ENCODE measurements around the gene ESR1. TPM values are rescaled to one million over a fixed set of nuclear protein-coding genes. Genes with fewer than 3 reads are reported as not detected.

Gene ESR1
- total and polyA plus RNA-seq, 7 experiments from 2014 or later = 0.59 to 5.2 (median 2.8) TPM

DNA sequence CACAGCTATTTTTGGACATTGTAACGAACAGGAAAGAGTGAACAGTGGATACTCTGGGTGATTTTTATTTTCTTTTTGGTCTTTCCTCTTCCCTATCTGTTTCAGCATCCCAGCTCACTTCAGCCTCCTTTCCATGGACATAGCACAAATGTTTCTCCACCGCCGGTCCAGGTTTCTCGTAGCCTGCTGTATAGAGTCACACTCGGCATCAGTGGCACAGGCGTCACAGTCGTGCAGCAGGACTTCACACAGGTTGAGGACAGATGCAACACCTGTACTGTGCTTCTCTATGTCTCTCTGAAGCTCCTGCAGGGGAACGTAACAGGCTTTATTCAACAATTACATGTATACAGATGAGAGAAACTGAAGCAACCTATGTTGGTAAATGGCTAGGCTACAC lies 348.3 kb downstream of the ESR1 start:
- Mint-ChIP-seq H3K27me3 (no peaks in the 10 kb centered on the region), H3K27ac (peak overlapping the region in 5 of 9 donors; percentile 5 to 74 (median 39)), H3K9me3 (no peaks in the 10 kb centered on the region), H3K36me3 (peaks cover 3 to 51% (median 30%) of the 10 kb centered on the region in 5 donors), H3K4me3 (no peak overlapping the region), H3K4me1 (peaks cover 0 to 6% (median 3%) of the 10 kb centered on the region in 7 donors)
- ATAC-seq (no peak), DNase-seq (no peak)
- H3K9me3 ChIP-seq (ENCODE audit: control insufficient read depth in 2 of 3, low read length in 3 of 3) = no peaks in the 10 kb centered on the region
- no peaks in the 10 kb centered on the region for H3K4me1 ChIP-seq (ENCODE audit: control insufficient read depth in 2 of 2, insufficient read depth in 2 of 2, low read length in 2 of 2)
- intact Hi-C loops (cut with micrococcal nuclease) = no loop called here
- no peaks in the 10 kb centered on the region for H3K27me3 ChIP-seq (ENCODE audit: control insufficient read depth in 2 of 2, insufficient read depth in 2 of 2, low read length in 2 of 2)
- H3K27ac ChIP-seq (ENCODE audit: low read depth, low read length) = peak overlapping the region; percentile 19
- ChIA-PET POLR2A (no interaction called here), CTCF (no interaction called here)
- H3K4me3 ChIP-seq (ENCODE audit: low read length) = no peak overlapping the region
- H3K36me3 ChIP-seq (ENCODE audit: control insufficient read depth in 2 of 3, insufficient read depth in 3 of 3, low read length in 3 of 3) = peaks cover 30 to 82% (median 52%) of the 10 kb centered on the region in 3 experiments

DNA sequence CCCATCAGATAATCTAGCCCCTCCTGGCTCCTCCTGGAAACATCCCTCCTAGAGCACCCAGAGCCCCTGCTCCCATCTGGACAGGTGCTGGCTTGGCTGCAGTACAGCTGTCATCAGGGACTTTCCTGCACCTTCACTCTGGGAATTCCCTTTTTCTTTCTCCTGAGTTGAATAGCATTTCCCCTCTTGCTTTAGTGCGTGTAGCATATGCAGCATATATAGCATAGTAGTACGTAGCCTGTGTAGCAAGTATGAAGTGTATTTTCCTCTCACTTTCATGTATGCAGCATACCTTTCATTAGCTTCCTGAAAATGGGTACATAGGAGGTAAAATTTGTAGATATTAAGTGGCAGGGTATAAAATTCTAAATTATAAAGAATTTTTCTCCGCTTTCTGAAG lies 352.9 kb downstream of the ESR1 start:
- Histone ChIP-seq H3K27ac (ENCODE audit: low read depth, low read length) (no peak overlapping the region), H3K27me3 (ENCODE audit: control insufficient read depth in 2 of 2, insufficient read depth in 2 of 2, low read length in 2 of 2) (no peaks in the 10 kb centered on the region), H3K4me3 (ENCODE audit: low read length) (no peak overlapping the region), H3K9me3 (ENCODE audit: control insufficient read depth in 2 of 3, low read length in 3 of 3) (no peaks in the 10 kb centered on the region), H3K4me1 (ENCODE audit: control insufficient read depth in 2 of 2, insufficient read depth in 2 of 2, low read length in 2 of 2) (no peaks in the 10 kb centered on the region), H3K36me3 (ENCODE audit: control insufficient read depth in 2 of 3, insufficient read depth in 3 of 3, low read length in 3 of 3) (peaks cover 21 to 66% (median 29%) of the 10 kb centered on the region in 3 experiments)
- ChIA-PET CTCF (no interaction called here), POLR2A (interaction anchor here (1.0 to 1.8 kb wide), 2 partner anchors 23 to 25 kb away, joined by 3 to 7 read pairs; no protein-coding TSS in a partner anchor)
- peak; percentile 26 for ATAC-seq
- Mint-ChIP-seq H3K27me3 (no peaks in the 10 kb centered on the region), H3K4me3 (no peak overlapping the region), H3K36me3 (peaks cover 15 to 54% (median 37%) of the 10 kb centered on the region in 5 donors), H3K4me1 (peaks cover 0 to 22% (median 11%) of the 10 kb centered on the region in 7 donors), H3K27ac (peak overlapping the region; percentile 52 to 90 (median 82)), H3K9me3 (no peaks in the 10 kb centered on the region)
- intact Hi-C loops (cut with micrococcal nuclease) = no loop called here
- DNase-seq = no peak

DNA sequence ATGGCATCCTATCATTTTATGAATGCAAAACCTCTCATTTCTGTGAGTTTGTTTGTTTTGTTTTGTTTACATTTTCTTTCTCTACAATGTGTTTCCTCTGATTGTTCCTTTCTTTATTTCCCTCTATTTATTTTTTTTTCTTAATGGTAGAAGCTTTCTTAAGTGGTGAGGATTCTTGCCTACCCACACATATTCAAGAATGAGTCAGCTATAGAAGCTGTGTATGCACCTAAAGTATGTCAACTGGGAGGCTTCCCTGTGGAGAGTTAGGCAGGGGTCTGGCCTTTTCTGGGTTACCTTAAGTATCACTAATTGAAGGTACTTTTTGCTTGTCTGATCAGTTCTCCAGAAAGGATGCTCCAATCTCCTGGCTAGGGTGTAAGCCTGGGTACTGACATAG lies 354.0 kb downstream of the ESR1 start:
- H3K9me3 Mint-ChIP-seq = no peaks in the 10 kb centered on the region
- H3K27ac ChIP-seq (ENCODE audit: low read depth, low read length) = peak overlapping the region; percentile 30
- peaks cover 15 to 55% (median 35%) of the 10 kb centered on the region in 5 donors for H3K36me3 Mint-ChIP-seq
- peaks cover 18 to 65% (median 27%) of the 10 kb centered on the region in 3 experiments for H3K36me3 ChIP-seq (ENCODE audit: control insufficient read depth in 2 of 3, insufficient read depth in 3 of 3, low read length in 3 of 3)
- DNase-seq = no peak
- H3K4me1 ChIP-seq (ENCODE audit: control insufficient read depth in 2 of 2, insufficient read depth in 2 of 2, low read length in 2 of 2) = no peaks in the 10 kb centered on the region
- no peak overlapping the region for H3K4me3 ChIP-seq (ENCODE audit: low read length)
- no peak overlapping the region for H3K4me3 Mint-ChIP-seq
- H3K27me3 Mint-ChIP-seq = no peaks in the 10 kb centered on the region
- H3K27me3 ChIP-seq (ENCODE audit: control insufficient read depth in 2 of 2, insufficient read depth in 2 of 2, low read length in 2 of 2) = no peaks in the 10 kb centered on the region
- intact Hi-C loops (cut with micrococcal nuclease) = loop anchor here in 1 of 2 donors (1.0 kb wide), 1 partner anchor 10 kb away; no protein-coding TSS in a partner anchor
- H3K27ac Mint-ChIP-seq = peak overlapping the region in 8 of 9 donors; percentile 10 to 90 (median 67)
- no peak for ATAC-seq
- no peaks in the 10 kb centered on the region for H3K9me3 ChIP-seq (ENCODE audit: control insufficient read depth in 2 of 3, low read length in 3 of 3)
- CTCF ChIA-PET = no interaction called here
- H3K4me1 Mint-ChIP-seq = peaks cover 0 to 22% (median 16%) of the 10 kb centered on the region in 7 donors
- POLR2A ChIA-PET = no interaction called here

DNA sequence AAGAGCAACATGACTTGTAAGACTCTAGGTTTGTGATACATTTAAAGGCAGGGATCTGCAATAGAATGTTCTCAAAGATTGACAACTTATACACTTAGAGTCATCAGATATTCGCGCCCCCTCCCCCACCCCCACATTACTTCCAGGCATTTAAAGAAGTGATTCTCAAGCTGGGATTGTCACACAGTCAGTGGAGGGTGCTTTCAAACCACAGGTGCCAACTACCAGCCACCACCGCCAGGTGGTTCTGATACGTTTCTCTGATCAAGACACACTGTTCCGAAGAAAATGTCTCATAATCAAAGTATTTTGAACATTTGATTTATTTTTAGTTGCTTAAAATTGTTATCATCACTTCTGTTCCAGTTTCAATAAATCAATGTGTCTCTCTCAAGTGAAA lies 357.5 kb downstream of the ESR1 start:
- DNase-seq (no peak), ATAC-seq (no peak)
- Mint-ChIP-seq H3K9me3 (no peaks in the 10 kb centered on the region), H3K27me3 (no peaks in the 10 kb centered on the region), H3K27ac (peak overlapping the region in 4 of 9 donors; percentile 53 to 86 (median 71)), H3K36me3 (peaks cover 15 to 56% (median 35%) of the 10 kb centered on the region in 5 donors), H3K4me3 (no peak overlapping the region), H3K4me1 (peaks cover 7 to 30% (median 22%) of the 10 kb centered on the region in 7 donors)
- Histone ChIP-seq H3K4me1 (ENCODE audit: control insufficient read depth in 2 of 2, insufficient read depth in 2 of 2, low read length in 2 of 2) (peaks cover 0 to 1% of the 10 kb centered on the region in 2 donors), H3K4me3 (ENCODE audit: low read length) (no peak overlapping the region), H3K27ac (ENCODE audit: low read depth, low read length) (no peak overlapping the region), H3K36me3 (ENCODE audit: control insufficient read depth in 2 of 3, insufficient read depth in 3 of 3, low read length in 3 of 3) (peaks cover 17 to 58% (median 24%) of the 10 kb centered on the region in 3 experiments), H3K9me3 (ENCODE audit: control insufficient read depth in 2 of 3, low read length in 3 of 3) (no peaks in the 10 kb centered on the region), H3K27me3 (ENCODE audit: control insufficient read depth in 2 of 2, insufficient read depth in 2 of 2, low read length in 2 of 2) (no peaks in the 10 kb centered on the region)
- POLR2A ChIA-PET = interaction anchor here (3.0 kb wide), 1 partner anchor 20 kb away, joined by 13 read pairs; no protein-coding TSS in a partner anchor
- intact Hi-C loops (cut with micrococcal nuclease) = no loop called here
- CTCF ChIA-PET = no interaction called here

DNA sequence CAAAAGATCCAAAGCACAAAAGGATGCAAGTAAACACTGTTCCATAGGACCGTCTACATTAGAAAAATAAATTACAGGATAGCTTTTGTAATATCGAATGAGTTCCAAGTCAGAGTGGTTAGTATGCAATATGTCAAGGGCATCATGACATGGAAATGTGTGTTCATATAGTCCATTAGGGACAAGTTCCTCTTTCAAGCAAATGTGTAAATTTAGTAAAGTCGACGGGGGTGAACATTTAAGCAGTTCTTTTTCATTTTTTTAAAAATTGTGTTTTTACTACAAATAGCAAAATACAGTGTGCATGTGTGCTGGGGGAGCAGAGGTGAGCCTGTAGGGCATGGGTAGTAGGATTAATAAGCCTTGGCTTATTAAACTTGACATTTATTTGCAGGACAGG lies 359.0 kb downstream of the ESR1 start:
- Mint-ChIP-seq H3K27ac (peak overlapping the region in 5 of 9 donors; percentile 25 to 54 (median 31)), H3K4me3 (no peak overlapping the region), H3K4me1 (peaks cover 16 to 45% (median 35%) of the 10 kb centered on the region in 7 donors), H3K9me3 (peaks cover 0 to 6% (median 0%) of the 10 kb centered on the region in 11 donors), H3K36me3 (peaks cover 24 to 65% (median 48%) of the 10 kb centered on the region in 5 donors), H3K27me3 (no peaks in the 10 kb centered on the region)
- H3K9me3 ChIP-seq (ENCODE audit: control insufficient read depth in 2 of 3, low read length in 3 of 3) = no peaks in the 10 kb centered on the region
- DNase-seq = no peak
- ChIA-PET CTCF (interaction anchor here (1.4 kb wide), 1 partner anchor 18 kb away, joined by 3 read pairs; no protein-coding TSS in a partner anchor), POLR2A (interaction anchor here (3.0 kb wide), 1 partner anchor 19 kb away, joined by 13 read pairs; no protein-coding TSS in a partner anchor)
- no peak for ATAC-seq
- H3K4me1 ChIP-seq (ENCODE audit: control insufficient read depth in 2 of 2, insufficient read depth in 2 of 2, low read length in 2 of 2) = peaks cover 10 to 13% of the 10 kb centered on the region in 2 donors
- peaks cover 22 to 70% (median 24%) of the 10 kb centered on the region in 3 experiments for H3K36me3 ChIP-seq (ENCODE audit: control insufficient read depth in 2 of 3, insufficient read depth in 3 of 3, low read length in 3 of 3)
- H3K27me3 ChIP-seq (ENCODE audit: control insufficient read depth in 2 of 2, insufficient read depth in 2 of 2, low read length in 2 of 2) = no peaks in the 10 kb centered on the region
- H3K4me3 ChIP-seq (ENCODE audit: low read length) = no peak overlapping the region
- no peak overlapping the region for H3K27ac ChIP-seq (ENCODE audit: low read depth, low read length)
- intact Hi-C loops (cut with micrococcal nuclease) = no loop called here

DNA sequence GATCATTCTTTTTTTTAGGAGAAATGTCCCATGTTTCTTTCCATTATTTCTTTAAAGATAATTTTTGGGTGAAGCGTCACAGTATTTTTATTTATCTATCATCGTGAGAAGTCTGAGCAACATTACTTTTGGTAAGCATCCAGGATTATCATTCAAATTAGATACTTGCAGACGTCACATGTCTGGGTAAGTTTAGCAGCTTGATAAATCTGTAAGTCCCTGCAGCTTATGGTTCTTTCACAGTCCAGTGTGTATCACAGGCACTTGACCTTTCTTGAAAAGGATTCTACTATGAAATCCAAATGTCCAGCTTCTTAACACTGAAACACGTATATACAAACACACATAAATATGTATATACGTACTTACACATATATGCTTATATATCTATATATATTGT lies 359.4 kb downstream of the ESR1 start:
- Histone ChIP-seq H3K4me1 (ENCODE audit: control insufficient read depth in 2 of 2, insufficient read depth in 2 of 2, low read length in 2 of 2) (peaks cover 12 to 17% of the 10 kb centered on the region in 2 donors), H3K36me3 (ENCODE audit: control insufficient read depth in 2 of 3, insufficient read depth in 3 of 3, low read length in 3 of 3) (peaks cover 19 to 70% (median 22%) of the 10 kb centered on the region in 3 experiments), H3K4me3 (ENCODE audit: low read length) (no peak overlapping the region), H3K27ac (ENCODE audit: low read depth, low read length) (no peak overlapping the region), H3K9me3 (ENCODE audit: control insufficient read depth in 2 of 3, low read length in 3 of 3) (no peaks in the 10 kb centered on the region), H3K27me3 (ENCODE audit: control insufficient read depth in 2 of 2, insufficient read depth in 2 of 2, low read length in 2 of 2) (no peaks in the 10 kb centered on the region)
- Mint-ChIP-seq H3K9me3 (peaks cover 0 to 6% (median 0%) of the 10 kb centered on the region in 11 donors), H3K27me3 (no peaks in the 10 kb centered on the region), H3K36me3 (peaks cover 24 to 69% (median 51%) of the 10 kb centered on the region in 5 donors), H3K4me3 (no peak overlapping the region), H3K4me1 (peaks cover 17 to 48% (median 38%) of the 10 kb centered on the region in 7 donors), H3K27ac (peak overlapping the region in 4 of 9 donors; percentile 25 to 43 (median 30))
- CTCF ChIA-PET = interaction anchor here (1.4 kb wide), 1 partner anchor 17 kb away, joined by 3 read pairs; no protein-coding TSS in a partner anchor
- no peak for DNase-seq
- no peak for ATAC-seq
- POLR2A ChIA-PET = interaction anchor here (3.0 kb wide), 1 partner anchor 18 kb away, joined by 13 read pairs; no protein-coding TSS in a partner anchor
- intact Hi-C loops (cut with micrococcal nuclease) = no loop called here

Measured in naive thymus-derived CD4-positive, alpha-beta T cell (primary cell).